ENCODE data around the gene PSTPIP1.

- TF ChIP-seq, protein P1, sequence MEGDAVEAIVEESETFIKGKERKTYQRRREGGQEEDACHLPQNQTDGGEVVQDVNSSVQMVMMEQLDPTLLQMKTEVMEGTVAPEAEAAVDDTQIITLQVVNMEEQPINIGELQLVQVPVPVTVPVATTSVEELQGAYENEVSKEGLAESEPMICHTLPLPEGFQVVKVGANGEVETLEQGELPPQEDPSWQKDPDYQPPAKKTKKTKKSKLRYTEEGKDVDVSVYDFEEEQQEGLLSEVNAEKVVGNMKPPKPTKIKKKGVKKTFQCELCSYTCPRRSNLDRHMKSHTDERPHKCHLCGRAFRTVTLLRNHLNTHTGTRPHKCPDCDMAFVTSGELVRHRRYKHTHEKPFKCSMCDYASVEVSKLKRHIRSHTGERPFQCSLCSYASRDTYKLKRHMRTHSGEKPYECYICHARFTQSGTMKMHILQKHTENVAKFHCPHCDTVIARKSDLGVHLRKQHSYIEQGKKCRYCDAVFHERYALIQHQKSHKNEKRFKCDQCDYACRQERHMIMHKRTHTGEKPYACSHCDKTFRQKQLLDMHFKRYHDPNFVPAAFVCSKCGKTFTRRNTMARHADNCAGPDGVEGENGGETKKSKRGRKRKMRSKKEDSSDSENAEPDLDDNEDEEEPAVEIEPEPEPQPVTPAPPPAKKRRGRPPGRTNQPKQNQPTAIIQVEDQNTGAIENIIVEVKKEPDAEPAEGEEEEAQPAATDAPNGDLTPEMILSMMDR (IDR thresholded peaks at IDR 0.05) = no peak
- TF ChIP-seq NR2C2 (CRISPR knock-in tag; IDR thresholded peaks at IDR 0.05) (no peak), SP1 (CRISPR knock-in tag; conservative IDR thresholded peaks at IDR 0.05) (no peak), PREB (CRISPR knock-in tag; IDR thresholded peaks at IDR 0.05; ENCODE audit: borderline replicate concordance) (no peak), ATF1 (CRISPR knock-in tag; IDR thresholded peaks at IDR 0.05) (no peak), ELF4 (CRISPR knock-in tag; IDR thresholded peaks at IDR 0.05; ENCODE audit: low read depth) (no peak), NFE2L1 (CRISPR knock-in tag; IDR thresholded peaks at IDR 0.05) (no peak), TCF7 (CRISPR knock-in tag; IDR thresholded peaks at IDR 0.05; ENCODE audit: low read depth) (no peak), EMX1 (CRISPR knock-in tag; IDR thresholded peaks at IDR 0.05) (no peak), SMAD3 (CRISPR knock-in tag; IDR thresholded peaks at IDR 0.05; ENCODE audit: borderline replicate concordance) (no peak)
- TF ChIP-seq, protein P2, sequence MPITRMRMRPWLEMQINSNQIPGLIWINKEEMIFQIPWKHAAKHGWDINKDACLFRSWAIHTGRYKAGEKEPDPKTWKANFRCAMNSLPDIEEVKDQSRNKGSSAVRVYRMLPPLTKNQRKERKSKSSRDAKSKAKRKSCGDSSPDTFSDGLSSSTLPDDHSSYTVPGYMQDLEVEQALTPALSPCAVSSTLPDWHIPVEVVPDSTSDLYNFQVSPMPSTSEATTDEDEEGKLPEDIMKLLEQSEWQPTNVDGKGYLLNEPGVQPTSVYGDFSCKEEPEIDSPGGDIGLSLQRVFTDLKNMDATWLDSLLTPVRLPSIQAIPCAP (CRISPR knock-in tag; IDR thresholded peaks at IDR 0.05) = no peak
- TF ChIP-seq, protein P3, sequence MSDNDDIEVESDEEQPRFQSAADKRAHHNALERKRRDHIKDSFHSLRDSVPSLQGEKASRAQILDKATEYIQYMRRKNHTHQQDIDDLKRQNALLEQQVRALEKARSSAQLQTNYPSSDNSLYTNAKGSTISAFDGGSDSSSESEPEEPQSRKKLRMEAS (CRISPR knock-in tag; IDR thresholded peaks at IDR 0.05) = no peak
- TF ChIP-seq, protein P4, sequence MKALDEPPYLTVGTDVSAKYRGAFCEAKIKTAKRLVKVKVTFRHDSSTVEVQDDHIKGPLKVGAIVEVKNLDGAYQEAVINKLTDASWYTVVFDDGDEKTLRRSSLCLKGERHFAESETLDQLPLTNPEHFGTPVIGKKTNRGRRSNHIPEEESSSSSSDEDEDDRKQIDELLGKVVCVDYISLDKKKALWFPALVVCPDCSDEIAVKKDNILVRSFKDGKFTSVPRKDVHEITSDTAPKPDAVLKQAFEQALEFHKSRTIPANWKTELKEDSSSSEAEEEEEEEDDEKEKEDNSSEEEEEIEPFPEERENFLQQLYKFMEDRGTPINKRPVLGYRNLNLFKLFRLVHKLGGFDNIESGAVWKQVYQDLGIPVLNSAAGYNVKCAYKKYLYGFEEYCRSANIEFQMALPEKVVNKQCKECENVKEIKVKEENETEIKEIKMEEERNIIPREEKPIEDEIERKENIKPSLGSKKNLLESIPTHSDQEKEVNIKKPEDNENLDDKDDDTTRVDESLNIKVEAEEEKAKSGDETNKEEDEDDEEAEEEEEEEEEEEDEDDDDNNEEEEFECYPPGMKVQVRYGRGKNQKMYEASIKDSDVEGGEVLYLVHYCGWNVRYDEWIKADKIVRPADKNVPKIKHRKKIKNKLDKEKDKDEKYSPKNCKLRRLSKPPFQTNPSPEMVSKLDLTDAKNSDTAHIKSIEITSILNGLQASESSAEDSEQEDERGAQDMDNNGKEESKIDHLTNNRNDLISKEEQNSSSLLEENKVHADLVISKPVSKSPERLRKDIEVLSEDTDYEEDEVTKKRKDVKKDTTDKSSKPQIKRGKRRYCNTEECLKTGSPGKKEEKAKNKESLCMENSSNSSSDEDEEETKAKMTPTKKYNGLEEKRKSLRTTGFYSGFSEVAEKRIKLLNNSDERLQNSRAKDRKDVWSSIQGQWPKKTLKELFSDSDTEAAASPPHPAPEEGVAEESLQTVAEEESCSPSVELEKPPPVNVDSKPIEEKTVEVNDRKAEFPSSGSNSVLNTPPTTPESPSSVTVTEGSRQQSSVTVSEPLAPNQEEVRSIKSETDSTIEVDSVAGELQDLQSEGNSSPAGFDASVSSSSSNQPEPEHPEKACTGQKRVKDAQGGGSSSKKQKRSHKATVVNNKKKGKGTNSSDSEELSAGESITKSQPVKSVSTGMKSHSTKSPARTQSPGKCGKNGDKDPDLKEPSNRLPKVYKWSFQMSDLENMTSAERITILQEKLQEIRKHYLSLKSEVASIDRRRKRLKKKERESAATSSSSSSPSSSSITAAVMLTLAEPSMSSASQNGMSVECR (CRISPR knock-in tag; IDR thresholded peaks at IDR 0.05; ENCODE audit: borderline replicate concordance) = no peak
Measured at GRCh38 chr15:76954744-76955143, 40.2 kb upstream of the PSTPIP1 start.

All from WTC11 (cell line).